ENCODE data around the gene TNPO1. TPM values are rescaled to one million over a fixed set of nuclear protein-coding genes. Genes with fewer than 3 reads are reported as not detected.

Gene TNPO1
- total RNA-seq, 1 donor from 2014 or later = 269 TPM

- no peak for DNase-seq (ENCODE audit: low read depth in 2 of 2)
Measured at GRCh38 chr5:72850113-72850512, 33.7 kb downstream of the TNPO1 start.

- no peak for DNase-seq (ENCODE audit: low read depth in 2 of 2)
Measured at GRCh38 chr5:72852356-72852755, 35.9 kb downstream of the TNPO1 start.

DNA sequence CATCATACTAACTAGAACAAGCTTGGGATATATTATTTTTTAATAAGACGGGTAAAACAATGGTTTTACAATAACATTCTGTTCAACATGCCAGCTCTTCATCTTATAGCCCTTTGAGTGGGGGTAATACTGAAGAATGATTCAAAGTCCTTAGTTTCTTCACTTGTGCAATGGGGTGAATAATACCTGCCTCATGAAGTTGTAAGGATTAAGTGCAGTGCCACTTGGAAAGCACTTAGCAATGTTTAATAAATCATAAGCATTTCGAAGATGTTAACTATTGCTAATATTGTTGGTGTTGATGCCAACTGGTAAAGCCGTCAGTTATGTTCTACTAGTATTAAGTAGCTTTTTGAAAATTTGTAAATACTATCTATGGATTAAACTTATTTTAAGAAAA, 38.0 kb downstream of the TNPO1 start:
- DNase-seq (ENCODE audit: low read depth in 2 of 2) = no peak

DNA sequence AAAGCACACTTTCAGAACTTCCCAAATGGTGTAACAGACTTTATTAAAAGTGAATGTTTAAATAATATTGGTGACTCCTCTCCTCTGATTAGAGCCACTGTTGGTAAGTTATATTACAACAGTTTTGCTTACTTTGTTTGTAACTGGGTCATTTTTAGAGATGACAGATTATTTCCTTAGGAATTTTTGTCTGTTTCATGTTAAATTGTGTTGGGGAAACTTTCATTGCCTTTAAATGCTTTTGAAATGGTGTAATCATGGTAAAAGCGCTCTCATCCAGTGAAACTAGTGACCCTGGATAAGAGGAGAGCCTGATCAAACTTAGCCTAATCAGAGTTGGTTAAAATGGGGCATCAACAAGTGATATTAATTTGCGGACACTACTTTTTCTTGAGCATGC, 39.4 kb downstream of the TNPO1 start:
- no peak for DNase-seq (ENCODE audit: low read depth in 2 of 2)

GRCh38 chr5:72857396-72857795, 40.9 kb downstream of the TNPO1 start:
- peak in 1 of 2 donors; percentile 67 for DNase-seq (ENCODE audit: low read depth in 2 of 2)

DNA sequence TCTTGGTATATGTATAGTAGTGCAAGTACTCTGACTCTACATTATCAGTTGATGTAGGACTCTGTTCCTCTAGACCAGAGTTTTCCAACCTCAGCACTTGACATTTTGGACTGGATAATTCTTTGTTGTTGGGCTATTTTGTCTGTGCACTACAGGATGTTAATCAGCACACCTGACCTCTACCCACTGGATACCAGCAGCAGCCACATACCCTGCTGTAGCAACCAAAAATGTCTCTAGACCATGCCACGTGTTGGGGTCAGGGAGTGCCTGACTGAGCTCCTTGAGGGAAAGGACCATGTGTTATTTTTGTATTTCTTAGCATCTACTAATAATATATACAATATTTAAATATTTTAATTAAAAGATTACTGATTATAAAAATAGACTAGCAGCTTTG, 42.7 kb downstream of the TNPO1 start:
- DNase-seq (ENCODE audit: low read depth in 2 of 2) = peak in 1 of 2 donors; percentile 23

- peak in 1 of 2 donors; percentile 14 for DNase-seq (ENCODE audit: low read depth in 2 of 2)
Measured at GRCh38 chr5:72860499-72860898, 44.0 kb downstream of the TNPO1 start.

- DNase-seq (ENCODE audit: low read depth in 2 of 2) = peak in 1 of 2 donors; percentile 91
Measured at GRCh38 chr5:72871366-72872024, 55.0 kb downstream of the TNPO1 start.

GRCh38 chr5:72878854-72879253, 62.4 kb downstream of the TNPO1 start:
- DNase-seq (ENCODE audit: low read depth in 2 of 2) = no peak

DNA sequence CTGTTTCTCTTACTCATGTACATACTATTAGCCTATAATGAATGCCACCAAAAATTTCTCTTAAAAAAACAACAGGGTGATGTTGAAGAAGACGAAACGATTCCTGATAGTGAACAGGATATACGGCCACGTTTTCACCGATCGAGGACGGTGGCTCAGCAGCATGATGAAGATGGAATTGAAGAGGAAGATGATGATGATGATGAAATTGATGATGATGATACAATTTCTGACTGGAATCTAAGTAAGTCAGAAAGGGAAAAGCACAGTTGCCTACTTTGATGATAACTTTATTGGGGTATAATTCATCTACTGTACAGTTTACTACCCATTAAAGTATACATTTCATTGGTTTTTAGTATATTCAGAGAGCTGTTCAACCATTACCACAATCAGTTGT, 66.5 kb downstream of the TNPO1 start:
- DNase-seq (ENCODE audit: low read depth in 2 of 2) = no peak

GRCh38 chr5:72883850-72884249, 67.4 kb downstream of the TNPO1 start:
- DNase-seq (ENCODE audit: low read depth in 2 of 2) = no peak

- DNase-seq (ENCODE audit: low read depth in 2 of 2) = no peak
Measured at GRCh38 chr5:72884892-72885291, 68.4 kb downstream of the TNPO1 start.

GRCh38 chr5:72885824-72886223, 69.4 kb downstream of the TNPO1 start:
- no peak for DNase-seq (ENCODE audit: low read depth in 2 of 2)

GRCh38 chr5:72888595-72888994, 72.1 kb downstream of the TNPO1 start:
- no peak for DNase-seq (ENCODE audit: low read depth in 2 of 2)

GRCh38 chr5:72889324-72889723, 72.9 kb downstream of the TNPO1 start:
- no peak for DNase-seq (ENCODE audit: low read depth in 2 of 2)

- DNase-seq (ENCODE audit: low read depth in 2 of 2) = no peak
Measured at GRCh38 chr5:72892846-72893245, 76.4 kb downstream of the TNPO1 start.

DNA sequence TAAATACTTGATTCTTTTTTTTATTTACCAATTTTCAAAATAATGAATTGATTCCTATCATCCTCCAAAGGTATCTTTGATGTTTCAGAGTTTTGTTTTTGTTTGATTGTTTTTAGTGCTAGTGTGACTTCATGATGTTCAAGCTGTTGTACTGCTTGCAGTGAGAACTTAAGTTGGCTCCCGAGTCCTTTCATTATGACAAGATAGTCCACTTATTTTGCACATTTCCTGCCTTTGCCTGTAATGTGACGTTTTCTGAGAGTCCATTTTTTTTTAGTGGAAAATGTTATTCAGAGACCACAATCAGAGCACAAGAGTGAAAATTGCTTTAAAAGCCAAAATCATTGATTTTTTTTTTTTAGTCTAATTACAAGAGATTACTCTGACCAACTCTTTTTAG, 79.3 kb downstream of the TNPO1 start:
- peak in 1 of 2 donors; percentile 28 for DNase-seq (ENCODE audit: low read depth in 2 of 2)

DNA sequence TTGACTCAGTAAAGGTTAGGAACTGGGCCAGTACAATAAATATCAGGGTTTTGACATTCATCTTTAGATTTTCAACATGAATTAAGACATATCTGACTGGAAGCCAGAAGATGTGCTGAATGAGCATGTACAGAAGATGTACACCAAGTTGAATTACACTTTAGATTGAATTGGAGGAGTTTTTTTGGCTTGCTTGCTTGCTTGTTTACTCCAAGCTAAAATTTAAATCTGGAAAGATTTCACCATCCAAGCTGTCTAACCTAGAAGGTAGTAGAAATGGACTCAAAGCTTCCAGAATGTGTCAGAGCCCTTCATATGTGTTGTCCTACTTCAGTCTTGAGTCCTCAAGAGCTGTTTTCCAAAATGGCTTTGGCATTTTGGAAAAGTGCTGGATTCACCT, 90.3 kb downstream of the TNPO1 start:
- no peak for DNase-seq (ENCODE audit: low read depth in 2 of 2)

DNA sequence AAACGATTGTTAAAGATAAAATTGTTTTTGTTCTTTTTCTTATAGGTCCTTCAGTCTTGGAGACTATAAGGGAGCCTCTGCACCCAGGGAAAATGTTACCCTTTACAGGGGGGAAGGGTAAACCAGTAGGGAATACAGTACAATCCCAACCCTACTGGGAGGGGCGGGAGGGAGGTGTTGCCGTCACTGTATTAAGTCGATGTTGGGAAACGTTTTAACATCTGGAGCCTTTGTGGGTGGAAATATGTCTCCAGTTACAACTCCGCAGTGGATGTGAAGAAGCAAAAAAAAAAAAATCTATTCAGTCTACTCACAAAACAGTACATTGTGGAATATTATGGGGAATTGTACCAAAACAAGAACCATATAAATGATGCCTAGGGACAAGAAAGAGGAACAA, 92.2 kb downstream of the TNPO1 start:
- DNase-seq (ENCODE audit: low read depth in 2 of 2) = no peak

GRCh38 chr5:72917371-72917776, 100.9 kb downstream of the TNPO1 start:
- DNase-seq (ENCODE audit: low read depth in 2 of 2) = no peak

DNA sequence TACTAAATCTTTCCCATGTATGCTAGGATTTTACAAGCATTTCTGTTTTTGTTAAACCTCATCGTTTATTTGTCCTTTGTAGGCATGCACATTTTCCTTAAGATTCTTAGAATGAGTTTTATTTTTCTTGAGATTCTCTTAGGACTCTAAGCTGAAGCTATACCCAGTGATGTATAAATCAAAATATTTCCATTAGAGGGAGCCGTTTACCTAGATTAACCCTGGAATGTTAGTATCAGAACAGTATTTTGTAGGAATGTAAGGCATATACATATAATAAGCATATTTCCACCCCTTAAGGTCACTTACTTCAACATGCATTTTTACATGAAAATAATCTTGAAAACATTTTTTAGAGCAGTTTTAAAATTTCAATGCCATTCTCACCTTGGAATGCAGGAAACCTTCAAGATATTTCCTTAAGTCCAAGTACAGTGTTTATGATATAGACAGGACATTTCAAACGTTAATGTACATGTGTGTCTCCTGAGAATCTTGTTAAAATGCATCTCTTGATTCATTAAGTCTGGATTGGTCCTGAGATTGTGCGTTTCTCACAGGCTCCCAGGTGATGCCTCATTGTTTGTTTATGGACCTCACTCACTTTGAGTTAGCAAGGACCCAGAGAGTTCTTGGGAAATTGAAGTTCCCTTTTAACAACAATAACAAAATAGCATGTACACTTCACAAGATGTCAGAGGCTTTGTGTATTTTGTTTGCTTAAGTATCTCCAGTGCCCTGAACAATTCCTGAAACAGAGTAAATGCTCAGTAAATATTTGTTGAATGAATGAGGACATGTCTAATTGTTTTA, 104.4 kb downstream of the TNPO1 start:
- DNase-seq (ENCODE audit: low read depth in 2 of 2) = peak; percentile 12 to 26

GRCh38 chr5:72921886-72922285, 105.4 kb downstream of the TNPO1 start:
- no peak for DNase-seq (ENCODE audit: low read depth in 2 of 2)

GRCh38 chr5:72922422-72922821, 106.0 kb downstream of the TNPO1 start:
- DNase-seq (ENCODE audit: low read depth in 2 of 2) = no peak
